Stimulated activated CD8-positive, alpha-beta memory T cell treated with anti-CD3 and anti-CD28 coated beads, Interleukin-15, amount 100 ng/mL, for 4 hours (primary cell): ENCODE data around the gene KIAA0753.
A peak's percentile ranks its signal among the peaks of the same experiment; 100 is the strongest.

Experiments
- DNase-seq, 2 donors: peaks; one replicate each; pipeline ENCODE4 v3.0.0-alpha.2; 2020; ENCODE audit warnings: low read depth in 2 of 2

KIAA0753 gene

GRCh38 chr17:6640536-6641246 lies at the start of gene KIAA0753, which contains the start of gene TXNDC17:
Gene KIAA0753, minus strand, starts transcription at chr17:6640711. Its CDS starts 5,608 bp downstream, at chr17:6635103.
Gene TXNDC17, plus strand, starts transcription at chr17:6641060. Its CDS starts 23 bp downstream, at chr17:6641083.
- DNase-seq: peak; percentile 79 to 85

- DNase-seq: no peak
These were observed 48.4 kb upstream of the KIAA0753 start for GRCh38 chr17:6688944-6689343.

- DNase-seq: no peak
These were observed 45.5 kb upstream of the KIAA0753 start for GRCh38 chr17:6686026-6686425.

DNA sequence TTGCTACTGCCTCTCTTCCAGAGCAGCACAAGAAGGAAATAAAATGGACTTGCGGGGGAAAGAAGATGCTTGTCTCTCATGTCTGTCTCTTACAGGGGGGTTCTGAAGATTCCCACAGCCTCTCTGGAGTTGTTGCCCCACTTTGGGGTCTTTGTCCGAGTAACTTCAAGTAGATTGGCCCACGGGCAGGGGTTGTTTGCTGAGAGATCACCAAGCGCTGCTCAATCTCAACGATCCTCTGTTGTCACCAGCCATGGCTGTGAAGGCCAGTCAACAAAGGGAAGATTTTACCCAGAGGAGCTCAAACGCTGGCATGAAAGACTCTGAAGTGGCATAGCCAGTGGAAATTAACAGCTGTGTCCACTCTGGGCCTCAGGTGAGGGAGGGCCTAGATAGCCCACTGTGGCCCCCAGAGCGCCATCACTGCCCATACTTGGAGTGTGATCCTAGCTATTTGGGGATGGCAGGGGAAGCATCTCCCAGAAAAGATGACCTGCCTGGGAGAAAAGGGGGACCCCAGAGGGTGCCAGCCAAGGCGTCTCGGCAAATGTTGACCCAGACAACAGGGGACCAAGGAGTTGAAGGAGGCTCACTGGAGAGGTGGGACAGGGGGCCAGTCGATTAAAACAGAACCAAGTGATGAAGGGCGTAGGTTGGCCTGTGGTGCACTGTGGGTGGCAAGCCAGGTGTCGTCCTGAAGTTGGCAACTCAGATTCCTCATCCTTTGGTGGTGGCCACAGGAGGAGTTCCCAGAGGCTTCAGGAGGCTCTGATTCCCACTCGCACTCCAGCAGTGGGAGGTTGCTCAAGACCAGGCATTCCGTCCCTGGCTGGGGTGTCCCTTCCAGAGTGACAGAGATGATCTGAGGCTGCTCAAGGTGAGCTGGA lies 44.6 kb upstream of the KIAA0753 start:
- no peak for DNase-seq

DNA sequence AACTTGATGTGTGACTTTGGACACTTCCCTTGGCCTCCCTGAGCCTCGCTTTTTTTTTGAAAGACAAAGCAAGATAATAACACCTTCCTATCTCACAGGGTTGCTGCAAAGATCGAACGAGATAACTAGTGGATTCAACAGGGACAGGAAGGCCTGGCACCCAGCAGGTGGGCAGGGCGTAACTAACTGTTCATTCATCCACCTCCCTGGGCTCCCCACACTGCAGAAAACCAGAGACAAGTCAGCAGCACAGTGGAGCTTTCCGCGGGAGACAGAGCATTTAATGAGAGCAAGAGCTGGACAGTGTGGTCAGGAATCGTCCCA lies 43.9 kb upstream of the KIAA0753 start:
- DNase-seq: no peak

GRCh38 chr17:6683730-6684459 lies 43.4 kb upstream of the KIAA0753 start:
- no peak for DNase-seq

DNA sequence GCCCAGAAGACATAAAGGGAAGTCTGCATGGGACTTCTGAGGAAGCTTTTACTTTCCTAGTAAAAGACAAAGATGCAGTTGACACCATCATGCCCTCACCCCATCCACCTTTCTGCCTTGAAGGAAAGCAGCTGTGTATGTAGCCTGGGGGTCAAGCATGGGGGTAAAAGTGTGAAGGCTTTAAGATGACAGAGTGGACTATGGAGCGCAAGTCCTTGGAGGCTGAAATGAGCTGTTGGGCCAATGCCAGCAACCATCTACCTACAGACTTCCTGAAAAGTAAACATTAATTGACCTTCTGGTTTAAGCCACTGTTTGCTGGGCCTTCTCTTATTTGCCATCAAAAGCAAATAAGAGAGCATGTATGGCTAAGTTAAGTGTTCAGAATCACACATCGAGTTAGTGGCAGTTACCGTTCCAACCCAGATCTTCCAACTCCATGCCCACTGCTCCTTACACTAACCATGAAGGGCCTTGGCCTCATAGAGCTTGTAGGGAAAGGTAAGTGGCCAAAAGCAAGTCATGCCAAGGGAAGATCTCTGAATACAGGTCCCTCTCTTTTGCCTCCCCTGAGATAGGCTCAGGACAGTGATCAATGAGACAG lies 42.7 kb upstream of the KIAA0753 start:
- no peak for DNase-seq

- DNase-seq: no peak
These were observed 41.8 kb upstream of the KIAA0753 start for GRCh38 chr17:6682339-6682738.

GRCh38 chr17:6681671-6682070 lies 41.2 kb upstream of the KIAA0753 start:
- DNase-seq: no peak

DNA sequence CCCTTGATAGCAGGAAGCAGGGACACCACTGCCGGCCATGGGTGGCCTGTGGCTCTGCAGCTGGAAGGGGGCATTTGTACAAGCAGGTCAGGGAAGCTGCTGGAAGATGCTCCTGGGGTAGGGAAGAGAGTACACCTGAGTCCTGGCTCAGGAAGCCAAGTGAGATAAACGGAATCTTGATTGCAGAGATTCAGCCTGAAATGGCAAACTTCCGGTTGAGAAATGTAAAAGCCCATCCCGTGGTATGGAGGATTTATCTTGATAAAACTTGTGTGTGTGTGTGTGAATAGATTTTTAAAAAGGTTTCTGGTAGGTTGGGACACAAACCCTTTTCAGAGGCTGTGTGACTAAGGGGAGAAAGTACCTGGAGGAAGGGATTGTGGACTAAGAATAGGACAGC lies 40.7 kb upstream of the KIAA0753 start:
- DNase-seq: no peak

DNA sequence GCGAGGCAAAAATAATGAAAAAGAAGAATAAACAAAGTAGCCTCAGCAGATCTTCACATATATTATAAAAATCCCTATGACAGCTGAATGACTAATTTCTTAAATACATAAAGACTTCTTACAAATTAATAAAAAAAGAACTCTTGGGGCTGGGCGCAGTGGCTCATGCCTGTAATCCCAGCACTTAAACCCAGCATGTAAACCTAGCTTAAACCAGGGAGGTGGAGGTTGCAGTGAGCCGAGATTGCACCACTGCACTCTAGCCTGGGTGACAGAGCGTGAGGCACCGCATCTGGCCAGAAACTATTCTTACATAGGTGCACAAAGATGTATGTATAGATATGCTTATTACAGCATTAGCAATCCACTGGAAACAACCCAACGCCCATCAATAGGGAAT lies 38.7 kb upstream of the KIAA0753 start:
- DNase-seq: no peak

- DNase-seq: no peak
These were observed 37.4 kb upstream of the KIAA0753 start for GRCh38 chr17:6677946-6678345.

- no peak for DNase-seq
These were observed 36.8 kb upstream of the KIAA0753 start for GRCh38 chr17:6677158-6677831.

- DNase-seq: no peak
These were observed 36.3 kb upstream of the KIAA0753 start for GRCh38 chr17:6676802-6677157.

DNA sequence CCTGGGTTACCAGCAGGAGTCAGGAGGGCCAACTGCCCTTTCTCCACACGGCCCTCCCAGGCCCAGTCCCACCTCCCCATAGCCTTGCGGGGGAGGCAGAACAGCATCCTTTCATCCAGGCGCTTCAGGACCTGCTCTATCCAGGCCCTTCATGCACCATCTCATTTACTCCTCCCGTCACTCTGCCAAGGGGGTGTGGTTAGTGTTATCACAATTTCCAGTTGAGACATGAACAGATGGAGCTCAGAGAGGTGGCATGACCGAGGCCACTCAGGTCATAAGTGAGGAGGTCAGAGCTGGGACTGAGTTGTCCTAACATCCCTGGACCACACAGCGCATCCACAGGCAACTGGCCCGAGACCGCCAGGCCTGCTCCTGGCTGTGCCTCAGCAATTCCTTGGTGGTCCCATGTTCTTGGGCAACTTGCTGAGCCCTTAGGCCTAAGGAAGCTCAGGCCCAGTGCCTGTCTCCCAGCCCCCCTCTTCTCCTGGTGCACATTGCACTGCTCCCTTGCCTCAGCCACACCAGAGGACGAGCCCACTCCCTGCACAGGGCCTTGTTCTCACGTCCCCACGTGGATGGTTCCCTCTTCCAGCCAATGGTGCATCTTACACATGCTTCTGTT lies 34.8 kb upstream of the KIAA0753 start:
- DNase-seq: no peak

- DNase-seq: no peak
These were observed 34.1 kb upstream of the KIAA0753 start for GRCh38 chr17:6674586-6674985.

DNA sequence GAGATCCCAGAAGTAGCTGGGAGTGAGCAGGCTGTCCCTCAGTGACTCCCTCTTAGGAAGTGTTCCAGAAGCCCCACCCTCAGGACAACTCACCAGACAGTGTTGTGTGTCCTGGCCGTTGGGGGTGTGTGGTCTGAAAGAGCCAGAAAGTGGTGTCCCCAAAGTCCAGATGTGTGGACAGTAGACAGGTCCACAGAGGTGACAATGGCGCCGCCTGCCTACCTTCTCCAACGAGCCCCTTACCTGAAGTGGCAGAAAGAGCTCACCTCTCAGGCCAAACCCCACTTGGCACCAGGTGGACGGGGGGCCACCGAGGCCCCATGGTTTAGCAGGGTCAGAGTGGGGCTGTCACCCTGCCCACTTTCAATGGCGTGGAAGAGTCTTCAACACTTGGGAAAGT lies 30.9 kb upstream of the KIAA0753 start:
- DNase-seq: no peak

DNA sequence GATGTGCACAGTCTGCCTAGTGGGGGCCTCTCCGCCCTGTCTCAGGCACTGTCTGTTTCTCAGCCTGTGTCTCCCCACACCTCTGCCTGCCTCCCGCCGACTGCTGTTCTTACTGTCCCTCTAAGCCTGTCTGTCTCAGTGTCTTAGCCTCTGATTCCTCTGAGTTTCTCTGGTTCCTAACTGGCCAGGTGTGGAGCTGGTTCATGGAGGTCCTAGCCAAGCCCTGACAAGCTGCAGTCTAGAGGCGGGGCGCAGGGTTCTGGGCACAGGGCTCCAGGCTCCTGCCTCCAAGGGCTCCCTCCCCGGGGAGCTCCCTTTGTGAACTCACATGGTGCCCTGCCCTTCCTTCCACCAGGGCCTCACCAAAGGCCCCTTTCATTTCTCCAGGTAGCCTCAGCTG lies 30.5 kb upstream of the KIAA0753 start:
- DNase-seq: no peak

DNA sequence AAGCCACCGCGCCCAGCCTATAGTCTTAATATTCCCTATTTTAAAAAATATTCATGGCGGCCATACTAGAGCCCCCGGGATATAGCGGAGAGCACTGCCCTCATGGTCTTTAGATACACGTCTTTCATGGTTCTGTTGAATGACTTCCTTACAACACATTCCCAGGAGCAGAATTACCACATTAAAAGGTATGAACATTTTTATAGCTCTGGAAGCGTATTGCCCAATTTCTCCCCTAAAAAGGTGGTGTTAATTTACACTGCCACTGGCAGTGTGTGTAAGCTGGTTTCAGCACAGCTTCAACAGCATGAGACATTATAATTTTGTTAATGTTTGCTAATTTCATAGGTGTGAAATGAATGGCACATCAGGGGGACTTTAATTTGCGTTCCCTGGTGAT lies 30.1 kb upstream of the KIAA0753 start:
- no peak for DNase-seq

DNA sequence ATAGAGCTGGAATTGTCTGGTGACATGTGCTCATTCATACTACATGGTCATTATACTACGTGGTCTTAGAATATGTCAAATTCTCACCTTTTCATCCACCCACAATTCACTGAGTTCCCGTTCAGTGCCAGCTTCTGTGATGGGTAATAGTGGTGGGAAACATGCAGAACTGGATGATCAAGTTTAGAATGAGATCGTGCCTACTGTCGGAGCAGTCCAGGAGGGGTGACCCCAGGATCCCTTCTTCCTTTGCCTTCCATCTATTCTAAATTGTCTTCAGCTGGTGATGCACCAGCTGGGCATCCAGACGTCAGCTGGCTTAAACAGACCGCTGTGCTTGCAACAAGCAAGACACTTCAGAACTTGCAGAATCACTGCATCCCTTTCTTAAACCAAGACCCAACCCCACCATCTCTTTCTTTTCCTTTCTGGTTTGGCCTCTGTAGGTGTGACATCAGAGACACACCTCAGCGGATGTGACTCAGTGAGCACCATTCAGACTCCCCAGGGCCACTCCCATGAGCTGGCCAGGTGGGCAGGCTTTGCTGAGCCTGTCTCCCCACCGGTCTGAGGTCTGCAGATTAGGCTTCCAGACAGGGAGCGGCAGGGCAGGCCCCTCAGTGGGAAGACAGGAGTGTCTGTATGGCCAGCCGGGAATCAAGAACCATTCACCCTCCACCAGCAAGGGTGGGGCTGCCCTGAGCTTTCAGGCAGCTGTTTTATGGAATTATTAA lies 29.1 kb upstream of the KIAA0753 start:
- DNase-seq: no peak
